ENCODE measurements around the gene IFNA2. TPM values are rescaled to one million over a fixed set of nuclear protein-coding genes. Genes with fewer than 3 reads are reported as not detected.
"Not testable (repeated sequence)": the region's sequence is repeated elsewhere in the genome, so short reads cannot be mapped to it uniquely, and the experiment has no call there.

The IFNA2 gene
- polyA plus RNA-seq = not detected
- long read RNA-seq, donor 1 = 0 reads
- long read RNA-seq, donor 2 = 0 reads
- long read RNA-seq, donor 3 = 0 reads
- long read RNA-seq, donor 4 = 0 reads
- long read RNA-seq, donor 5 = 0 reads
- long read RNA-seq, donor 6 = 0 reads
- long read RNA-seq, donor 7 = 0 reads
- long read RNA-seq, donor 8 = 0 reads
- long read RNA-seq, donor 9 = 0 reads
- long read RNA-seq, donor 10 = 0 reads
- long read RNA-seq, donor 11 = 0 reads

DNA sequence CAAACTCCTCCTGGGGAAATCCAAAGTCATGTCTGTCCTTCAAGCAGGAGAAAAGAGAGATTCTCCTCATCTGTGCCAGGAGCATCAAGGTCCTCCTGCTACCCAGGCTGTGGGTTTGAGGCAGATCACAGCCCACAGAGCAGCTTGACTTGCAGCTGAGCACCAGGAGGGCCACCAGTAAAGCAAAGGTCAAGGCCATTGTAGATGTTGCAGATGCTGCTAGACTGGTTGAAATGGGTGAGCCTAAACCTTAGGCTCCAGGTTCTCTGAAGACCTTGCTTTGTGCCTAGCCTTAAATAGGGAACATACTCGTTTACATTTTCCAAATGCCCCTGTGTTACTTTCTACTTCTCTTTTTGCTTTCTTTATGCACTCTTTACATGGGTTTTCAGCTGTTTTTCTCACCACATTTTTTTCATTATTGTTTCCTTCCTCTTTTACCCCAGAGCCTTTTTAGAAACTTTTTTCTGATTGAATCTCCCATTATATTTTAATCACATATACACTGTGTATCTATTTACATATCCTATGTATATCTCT, at the start of gene IFNA2:
Gene IFNA2, minus strand, starts transcription at position 268 of the 540 bp plus-strand sequence. Its CDS starts 69 bp downstream, at position 199.
- DNase-seq = no peak
- Histone ChIP-seq H3K4me3 (ENCODE audit: low read length) (no peak within 1 kb of the TSS), H3K36me3 (ENCODE audit: control insufficient read depth, insufficient read depth, low read length) (no peaks in the 10 kb centered on the region), H3K27ac (ENCODE audit: low read length) (no peak within 1 kb of the TSS), H3K27me3 (ENCODE audit: control insufficient read depth, insufficient read depth, low read length) (peaks cover 9% of the 10 kb centered on the region), H3K9me3 (ENCODE audit: control insufficient read depth, low read depth, low read length) (no peaks in the 10 kb centered on the region), H3K4me1 (ENCODE audit: control insufficient read depth, insufficient read depth, low read length) (no peaks in the 10 kb centered on the region)
- 73% methylated on average over 1 of the region's 1 CpG for WGBS (ENCODE audit: insufficient coverage, low lambda C conversion rate)

DNA sequence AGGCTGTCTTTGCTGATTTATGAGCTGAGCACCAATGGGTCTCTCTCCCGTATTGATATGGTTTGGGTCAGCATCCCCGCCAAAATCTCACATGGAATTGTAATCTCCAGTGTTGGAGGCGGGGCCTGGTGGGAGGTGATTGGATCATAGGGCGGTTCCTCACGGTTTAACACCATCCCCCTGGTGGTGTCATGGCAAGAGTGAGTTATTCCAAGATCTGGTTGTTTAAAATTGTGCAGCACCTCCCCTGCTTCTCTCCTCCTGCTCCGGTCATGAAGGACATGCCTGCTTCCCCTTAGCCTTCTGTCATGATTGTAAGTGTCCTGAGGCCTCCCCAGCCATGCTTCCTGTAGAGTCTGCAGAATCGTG, 49.8 kb upstream of the IFNA2 start:
- H3K27me3 ChIP-seq (ENCODE audit: control insufficient read depth, insufficient read depth, low read length); H3K27ac ChIP-seq (ENCODE audit: low read length); DNase-seq; H3K4me3 ChIP-seq (ENCODE audit: low read length); H3K4me1 ChIP-seq (ENCODE audit: control insufficient read depth, insufficient read depth, low read length); H3K36me3 ChIP-seq (ENCODE audit: control insufficient read depth, insufficient read depth, low read length); H3K9me3 ChIP-seq (ENCODE audit: control insufficient read depth, low read depth, low read length): not testable (repeated sequence)
- WGBS (ENCODE audit: insufficient coverage, low lambda C conversion rate) = no CpG with 5 or more reads among the region's 7 CpGs

DNA sequence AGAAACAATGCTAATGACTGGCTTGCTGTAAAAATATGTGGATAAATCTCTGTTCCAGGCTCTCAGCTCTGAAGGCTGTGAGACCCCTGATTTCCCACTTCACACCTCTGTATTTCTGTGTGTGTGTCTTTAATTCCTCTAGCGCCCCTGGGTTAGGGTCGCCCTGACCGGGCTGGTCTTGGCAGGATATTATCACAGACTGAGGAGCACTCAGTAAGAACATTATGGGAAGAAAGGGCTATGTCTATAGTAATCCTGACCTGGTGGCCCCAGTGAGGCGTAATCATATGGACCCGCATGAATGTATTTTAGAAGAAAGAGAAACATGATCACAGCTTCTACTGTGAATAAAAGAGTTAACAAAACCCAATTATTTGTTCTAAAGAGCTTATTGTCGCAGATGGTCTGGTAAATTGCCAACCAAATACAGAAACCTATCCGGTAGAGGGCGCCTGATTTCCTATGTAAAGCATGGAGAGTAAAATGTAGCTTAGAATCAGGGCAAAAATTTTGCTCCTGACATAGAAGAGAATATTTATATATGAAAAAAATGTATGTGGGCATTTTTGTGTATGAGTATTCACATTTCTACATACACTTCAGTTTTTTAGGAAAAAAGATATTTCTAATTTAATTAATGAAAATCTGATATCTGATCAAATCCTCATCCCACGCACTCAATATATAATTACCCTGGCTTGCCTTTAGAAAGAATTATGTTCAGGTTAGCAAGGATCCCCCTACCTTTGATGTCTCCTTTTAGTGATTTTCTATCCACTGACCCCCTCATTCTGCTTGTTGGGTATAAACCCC, 49.2 kb upstream of the IFNA2 start:
- DNase-seq = peak; percentile 7 to 16
- peaks cover 4% of the 10 kb centered on the region for H3K27me3 ChIP-seq (ENCODE audit: control insufficient read depth, insufficient read depth, low read length)
- H3K4me1 ChIP-seq (ENCODE audit: control insufficient read depth, insufficient read depth, low read length) = no peaks in the 10 kb centered on the region
- no peaks in the 10 kb centered on the region for H3K36me3 ChIP-seq (ENCODE audit: control insufficient read depth, insufficient read depth, low read length)
- H3K27ac ChIP-seq (ENCODE audit: low read length) = no peak overlapping the region
- no peak overlapping the region for H3K4me3 ChIP-seq (ENCODE audit: low read length)
- 72% methylated on average over 2 of the region's 9 CpGs for WGBS (ENCODE audit: insufficient coverage, low lambda C conversion rate)
- H3K9me3 ChIP-seq (ENCODE audit: control insufficient read depth, low read depth, low read length) = no peaks in the 10 kb centered on the region

DNA sequence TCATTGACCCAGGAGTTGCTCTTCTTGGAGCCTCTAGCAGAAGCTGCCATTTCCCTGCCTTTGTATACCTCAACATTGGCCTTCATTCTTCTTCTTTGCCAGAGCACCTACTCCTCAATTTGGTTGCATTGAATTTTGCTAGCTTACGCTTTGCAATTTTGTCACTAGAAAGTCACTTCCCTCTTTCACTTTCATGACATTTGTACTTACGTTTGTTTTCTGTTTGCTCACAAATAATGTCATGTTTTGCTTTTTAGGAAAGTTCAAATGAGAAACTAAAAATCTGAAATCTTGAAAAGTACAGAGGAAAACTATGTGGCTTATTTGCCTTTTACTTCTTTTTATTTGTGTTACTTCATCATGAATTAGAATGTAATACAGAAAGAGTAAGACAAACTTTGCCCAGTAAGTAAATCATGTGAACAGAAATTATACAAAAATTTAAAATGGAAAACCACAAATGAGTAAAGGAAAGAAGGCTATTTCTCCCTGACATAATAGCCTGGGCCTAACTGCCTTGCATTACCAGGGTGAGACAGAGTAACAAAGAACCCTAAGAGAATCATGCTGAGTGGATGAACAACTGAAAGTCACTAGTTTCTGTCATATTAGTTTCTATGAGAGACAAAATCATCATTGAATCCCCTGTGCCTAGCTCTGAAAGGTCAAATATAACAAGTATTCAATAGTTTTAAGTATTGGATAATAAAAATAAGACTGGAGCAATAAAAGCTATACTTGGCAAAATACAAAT, 47.7 kb upstream of the IFNA2 start:
- no peak for DNase-seq
- Histone ChIP-seq H3K4me3 (ENCODE audit: low read length) (no peak overlapping the region), H3K27me3 (ENCODE audit: control insufficient read depth, insufficient read depth, low read length) (peaks cover 4% of the 10 kb centered on the region), H3K27ac (ENCODE audit: low read length) (no peak overlapping the region), H3K4me1 (ENCODE audit: control insufficient read depth, insufficient read depth, low read length) (no peaks in the 10 kb centered on the region), H3K36me3 (ENCODE audit: control insufficient read depth, insufficient read depth, low read length) (no peaks in the 10 kb centered on the region), H3K9me3 (ENCODE audit: control insufficient read depth, low read depth, low read length) (no peaks in the 10 kb centered on the region)
- WGBS (ENCODE audit: insufficient coverage, low lambda C conversion rate) = 93% methylated on average over 2 of the region's 2 CpGs

DNA sequence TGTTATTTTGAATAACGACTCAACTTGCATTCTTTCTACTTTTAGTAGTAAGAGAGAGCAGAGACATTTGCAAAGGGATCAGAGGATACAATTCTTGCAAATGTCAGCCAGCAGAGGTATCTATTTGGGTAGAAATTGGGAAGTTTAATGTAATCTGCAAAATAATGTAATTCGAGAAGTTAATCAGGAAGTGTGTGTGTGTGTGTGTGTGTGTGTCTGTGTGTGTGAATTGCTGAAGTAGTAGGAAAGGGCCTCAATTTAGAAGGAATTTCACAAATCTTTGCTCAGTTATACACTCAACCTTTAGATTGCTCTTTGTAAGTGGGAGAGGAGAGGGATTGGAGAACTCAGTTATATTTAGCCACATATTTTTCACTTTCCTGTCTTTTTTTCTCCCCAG, 44.0 kb upstream of the IFNA2 start:
- no peak overlapping the region for H3K27ac ChIP-seq (ENCODE audit: low read length)
- H3K27me3 ChIP-seq (ENCODE audit: control insufficient read depth, insufficient read depth, low read length) = peaks cover 4% of the 10 kb centered on the region
- no peaks in the 10 kb centered on the region for H3K36me3 ChIP-seq (ENCODE audit: control insufficient read depth, insufficient read depth, low read length)
- no peaks in the 10 kb centered on the region for H3K9me3 ChIP-seq (ENCODE audit: control insufficient read depth, low read depth, low read length)
- no peak for DNase-seq
- H3K4me3 ChIP-seq (ENCODE audit: low read length) = no peak overlapping the region
- H3K4me1 ChIP-seq (ENCODE audit: control insufficient read depth, insufficient read depth, low read length) = no peaks in the 10 kb centered on the region
- WGBS (ENCODE audit: insufficient coverage, low lambda C conversion rate) = no CpG with 5 or more reads among the region's 2 CpGs

DNA sequence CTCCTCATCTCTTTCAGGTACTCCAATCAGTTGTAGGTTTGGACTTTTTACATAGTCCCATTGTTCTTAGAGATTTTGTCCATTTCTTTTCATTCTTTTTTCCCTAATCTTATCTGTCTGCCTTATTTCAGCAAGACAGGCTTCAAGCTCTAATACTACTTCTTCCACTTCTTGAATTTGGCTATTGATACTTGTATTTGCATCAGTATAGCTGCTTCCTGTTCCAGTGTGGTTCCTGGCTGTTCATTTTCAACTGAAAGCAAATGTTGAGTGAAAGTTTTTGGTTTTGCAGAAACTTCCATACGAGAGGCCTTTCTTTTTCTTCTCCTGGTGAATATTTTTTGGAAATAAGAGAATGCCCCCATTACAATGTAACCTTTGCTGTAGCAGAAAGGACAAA, 43.0 kb upstream of the IFNA2 start:
- Histone ChIP-seq H3K9me3 (ENCODE audit: control insufficient read depth, low read depth, low read length) (no peaks in the 10 kb centered on the region), H3K27me3 (ENCODE audit: control insufficient read depth, insufficient read depth, low read length) (peaks cover 4% of the 10 kb centered on the region), H3K4me1 (ENCODE audit: control insufficient read depth, insufficient read depth, low read length) (no peaks in the 10 kb centered on the region), H3K36me3 (ENCODE audit: control insufficient read depth, insufficient read depth, low read length) (no peaks in the 10 kb centered on the region), H3K27ac (ENCODE audit: low read length) (no peak overlapping the region), H3K4me3 (ENCODE audit: low read length) (no peak overlapping the region)
- no peak for DNase-seq
- WGBS (ENCODE audit: insufficient coverage, low lambda C conversion rate) = no CpG with 5 or more reads among the region's 1 CpG

DNA sequence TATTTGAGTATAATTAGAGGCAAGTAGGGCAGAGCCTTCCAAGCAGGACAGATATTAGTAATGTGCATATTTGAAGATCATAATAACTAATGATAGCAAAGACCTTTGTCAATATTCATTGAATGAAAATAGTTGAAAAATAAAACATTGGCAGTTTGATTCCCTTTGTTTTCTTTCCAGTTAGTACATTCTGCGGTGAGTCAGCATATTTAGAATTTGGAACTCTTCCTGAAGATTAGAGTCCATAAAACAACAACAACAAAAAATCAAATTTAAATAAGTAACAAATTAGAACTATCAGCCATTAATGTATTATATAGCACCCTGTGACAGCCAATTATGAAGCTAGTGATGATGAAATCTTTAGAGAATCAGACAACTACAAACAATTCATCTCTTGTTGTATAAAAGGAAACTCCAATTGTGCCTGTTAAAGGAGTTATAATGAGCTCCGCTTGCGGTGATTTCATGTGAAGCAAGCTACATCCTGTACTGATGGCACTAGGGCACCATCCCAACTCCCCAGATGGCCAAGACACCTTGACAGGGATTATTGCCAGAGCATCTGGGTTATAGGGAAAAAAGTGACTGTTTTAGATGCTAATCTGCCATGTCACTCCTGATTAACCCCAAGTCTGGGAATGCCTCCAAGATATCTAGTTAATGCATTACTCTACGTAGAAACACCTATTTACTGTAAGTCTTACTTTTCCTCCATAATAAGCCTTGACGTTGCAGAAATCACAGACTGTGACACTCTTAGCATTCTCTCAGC, 30.5 kb upstream of the IFNA2 start:
- H3K4me3 ChIP-seq (ENCODE audit: low read length) = no peak overlapping the region
- 93% methylated on average over 3 of the region's 5 CpGs for WGBS (ENCODE audit: insufficient coverage, low lambda C conversion rate)
- no peaks in the 10 kb centered on the region for H3K4me1 ChIP-seq (ENCODE audit: control insufficient read depth, insufficient read depth, low read length)
- peaks cover 5% of the 10 kb centered on the region for H3K27me3 ChIP-seq (ENCODE audit: control insufficient read depth, insufficient read depth, low read length)
- no peaks in the 10 kb centered on the region for H3K36me3 ChIP-seq (ENCODE audit: control insufficient read depth, insufficient read depth, low read length)
- H3K27ac ChIP-seq (ENCODE audit: low read length) = no peak overlapping the region
- DNase-seq = no peak
- no peaks in the 10 kb centered on the region for H3K9me3 ChIP-seq (ENCODE audit: control insufficient read depth, low read depth, low read length)

DNA sequence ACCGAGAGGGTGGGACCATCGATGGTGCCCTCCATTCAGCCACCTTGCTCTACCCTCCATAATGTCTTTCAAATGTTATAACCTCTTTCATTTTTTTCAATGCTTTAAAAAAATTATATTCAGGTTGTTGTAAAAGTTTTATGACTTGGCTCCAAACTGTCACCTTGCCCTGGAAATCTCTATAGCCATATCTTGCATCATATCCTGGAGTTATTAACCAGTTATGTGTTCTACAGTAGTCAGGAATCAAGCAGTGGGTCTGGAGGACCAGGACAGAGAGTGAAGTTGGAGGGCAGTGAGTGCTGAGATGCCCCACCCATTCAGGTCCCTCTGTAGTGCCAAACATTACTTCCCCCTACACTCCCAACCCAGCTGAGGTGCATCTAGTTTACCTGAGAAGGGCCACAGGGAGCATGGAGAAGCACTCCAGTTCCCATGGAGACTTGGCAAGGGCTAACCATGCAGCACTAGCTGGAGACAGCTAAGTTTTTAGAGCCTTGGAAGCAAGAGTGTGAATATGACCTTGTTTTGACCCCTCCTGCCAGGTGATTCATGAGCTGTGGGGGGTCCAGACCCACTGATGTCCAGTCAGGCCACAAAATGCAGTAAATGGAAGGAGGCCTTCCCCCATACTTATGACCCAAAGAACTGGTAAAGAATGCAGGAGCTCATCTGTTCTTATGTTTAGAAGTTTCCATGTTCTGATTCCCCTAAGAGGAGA, 29.2 kb upstream of the IFNA2 start:
- Histone ChIP-seq H3K9me3 (ENCODE audit: control insufficient read depth, low read depth, low read length) (no peaks in the 10 kb centered on the region), H3K27ac (ENCODE audit: low read length) (no peak overlapping the region), H3K4me1 (ENCODE audit: control insufficient read depth, insufficient read depth, low read length) (no peaks in the 10 kb centered on the region), H3K27me3 (ENCODE audit: control insufficient read depth, insufficient read depth, low read length) (peaks cover 5% of the 10 kb centered on the region), H3K4me3 (ENCODE audit: low read length) (no peak overlapping the region), H3K36me3 (ENCODE audit: control insufficient read depth, insufficient read depth, low read length) (no peaks in the 10 kb centered on the region)
- DNase-seq = no peak
- WGBS (ENCODE audit: insufficient coverage, low lambda C conversion rate) = no CpG with 5 or more reads among the region's 2 CpGs

DNA sequence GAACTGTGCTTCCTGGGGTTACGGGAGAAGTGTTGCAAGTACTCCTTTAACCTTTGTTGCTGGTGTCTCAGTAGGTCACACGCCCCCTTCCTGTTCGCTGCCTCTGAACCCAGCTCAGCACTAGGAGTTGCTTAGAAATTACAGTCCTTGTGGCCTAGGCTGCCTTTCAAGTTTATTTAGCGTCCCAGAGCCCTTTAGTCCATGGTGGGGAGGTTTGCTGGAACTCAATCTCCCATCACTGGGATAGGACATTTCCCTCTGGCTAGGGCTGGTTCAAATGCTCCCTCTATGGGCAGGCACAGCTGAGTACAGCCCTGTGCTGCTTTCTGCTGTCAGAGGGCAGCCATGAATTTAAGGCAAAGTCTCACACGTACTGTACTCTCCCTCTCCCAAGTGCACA, 28.4 kb upstream of the IFNA2 start:
- no peak for DNase-seq
- Histone ChIP-seq H3K4me3 (ENCODE audit: low read length) (no peak overlapping the region), H3K36me3 (ENCODE audit: control insufficient read depth, insufficient read depth, low read length) (no peaks in the 10 kb centered on the region), H3K27me3 (ENCODE audit: control insufficient read depth, insufficient read depth, low read length) (peaks cover 5% of the 10 kb centered on the region), H3K27ac (ENCODE audit: low read length) (no peak overlapping the region), H3K4me1 (ENCODE audit: control insufficient read depth, insufficient read depth, low read length) (no peaks in the 10 kb centered on the region), H3K9me3 (ENCODE audit: control insufficient read depth, low read depth, low read length) (no peaks in the 10 kb centered on the region)
- WGBS (ENCODE audit: insufficient coverage, low lambda C conversion rate) = no CpG with 5 or more reads among the region's 5 CpGs
